PC-9 (cell line): ENCODE measurements around the gene FAM171A1. TPM values are rescaled to one million over a fixed set of nuclear protein-coding genes. Genes with fewer than 3 reads are reported as not detected.

Experiments used
- BruUV-seq: library from RNA; stranded (reverse); fragments of 400-500 nt; replicated peaks from 2 replicates; lab custom pipeline; 2021; lab: Mats Ljungman, UMichigan
- CTCF ChIA-PET: fragments of 300-600 bp; sonication (Branson Sonifier 250); formaldehyde crosslinking; loops from one replicate; lab custom pipeline; 2022; ENCODE audit warnings: antibody characterized with exemption; lab: Charles Lee
- POLR2A ChIA-PET: fragments of 300-600 bp; sonication (Branson Sonifier 250); formaldehyde crosslinking; loops from one replicate; lab custom pipeline; 2022; ENCODE audit warnings: antibody characterized with exemption; ENCODE audit not compliant: unreplicated experiment; lab: Charles Lee
- DNase-seq, 2 experiments: peaks; one replicate each; pipeline versions ENCODE4 v3.0.0 to v3.0.0-alpha.2; 2015 to 2022; ENCODE audit warnings: mixed read lengths in 1 of 2
- H2AFZ ChIP-seq: fragments of 200-600 bp; sonication (generic); 2 replicates; pipeline ENCODE4 v1.8.1; 2017; ENCODE audit warnings: antibody characterized with exemption
- H3F3A ChIP-seq: fragments of 200-600 bp; sonication (generic); 2 replicates; pipeline ENCODE4 v1.8.1; 2017; ENCODE audit warnings: antibody characterized with exemption, mild to moderate bottlenecking, low read depth; ENCODE audit not compliant: insufficient read depth
- H3K27ac ChIP-seq: fragments of 200-600 bp; sonication (generic); 2 replicates; pipeline ENCODE4 v1.6.1; 2016; ENCODE audit warnings: mixed run types
- H3K27me3 ChIP-seq: fragments of 200-600 bp; sonication (generic); 2 replicates; pipeline ENCODE4 v1.6.1; 2016; ENCODE audit warnings: low read depth, mixed run types; ENCODE audit not compliant: insufficient read depth
- H3K36me3 ChIP-seq: fragments of 200-600 bp; sonication (generic); 2 replicates; pipeline ENCODE4 v1.6.1; 2016; ENCODE audit warnings: low read depth, mixed run types
- H3K4me1 ChIP-seq: fragments of 200-600 bp; sonication (generic); replicated peaks from 2 replicates; pipeline ENCODE4 v1.6.1; 2016; ENCODE audit warnings: mixed run types; ENCODE audit not compliant: insufficient read depth
- H3K4me2 ChIP-seq: fragments of 200-600 bp; sonication (generic); 2 replicates; pipeline ENCODE4 v1.6.1; 2017; ENCODE audit warnings: mixed run types
- H3K4me3 ChIP-seq: fragments of 200-600 bp; sonication (generic); 2 replicates; pipeline ENCODE4 v1.6.1; 2016; ENCODE audit warnings: mixed run types
- H3K79me2 ChIP-seq: fragments of 200-600 bp; sonication (generic); 2 replicates; pipeline ENCODE4 v1.6.1; 2017; ENCODE audit warnings: low read depth, mixed run types
- H3K9me2 ChIP-seq: fragments of 200-600 bp; sonication (generic); 2 replicates; pipeline ENCODE4 v1.8.1; 2017; ENCODE audit warnings: mild to moderate bottlenecking; ENCODE audit not compliant: insufficient read depth
- H3K9me3 ChIP-seq: fragments of 200-600 bp; sonication (generic); 2 replicates; pipeline ENCODE4 v1.8.1; 2016; ENCODE audit warnings: low read depth; ENCODE audit not compliant: insufficient read depth
- H4K20me1 ChIP-seq: fragments of 200-600 bp; sonication (generic); 2 replicates; pipeline ENCODE4 v1.8.1; 2017; ENCODE audit not compliant: insufficient read depth
- EZH2 ChIP-seq: fragments of 200-600 bp; sonication (generic); IDR thresholded peaks from 2 replicates; pipeline ENCODE4 v1.8.0; 2017; ENCODE audit warnings: antibody characterized with exemption, low read depth
- intact Hi-C: fragments of 100-400 bp; cut with micrococcal nuclease; formaldehyde crosslinking; loops from one replicate; pipeline ENCODE4 v1.10.0; 2022; ENCODE audit not compliant: unreplicated experiment
- total RNA-seq: library from RNA; stranded (reverse); gene quantifications from 2 replicates; pipeline ENCODE4 v1.2.3, GENCODE V29; 2021
- TF ChIP-seq, protein P1 (sequence below): fragments of 200-600 bp; sonication (generic); conservative IDR thresholded peaks from 2 replicates; pipeline ENCODE4 v1.6.1; 2017; ENCODE audit warnings: mixed run types, antibody characterized with exemption, mild to moderate bottlenecking, moderate library complexity

FAM171A1 gene
- total RNA-seq, 1 experiment from 2014 or later: 3.0 TPM

DNA sequence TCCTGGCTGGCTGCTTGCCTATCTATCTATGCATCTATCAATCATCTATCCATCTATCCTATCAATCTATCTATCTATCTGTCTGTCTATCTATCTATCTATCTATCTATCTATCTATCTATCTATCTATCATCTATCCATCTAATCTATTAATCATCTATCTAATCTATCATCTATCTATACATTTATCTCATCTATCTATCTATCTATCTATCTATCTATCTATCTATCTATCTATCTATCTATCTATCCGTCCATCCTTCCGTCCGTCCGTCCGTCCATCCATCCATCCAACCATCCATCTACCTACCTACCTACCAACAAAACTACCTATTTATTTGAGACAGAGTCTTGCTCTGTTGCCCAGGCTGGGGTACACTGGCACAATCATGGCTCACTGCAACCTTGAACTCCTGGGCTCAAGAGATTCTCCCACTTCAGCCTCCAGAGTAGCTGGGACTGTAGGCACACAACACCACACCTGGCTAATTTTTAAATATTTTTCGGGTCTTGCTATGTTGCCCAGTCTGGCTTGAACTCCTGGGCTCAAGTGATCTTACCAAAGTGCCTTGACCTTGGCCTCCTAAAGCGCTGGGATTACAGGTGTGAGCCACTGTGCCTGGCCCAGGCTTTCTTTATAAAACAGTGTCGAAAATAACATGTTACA, 107.3 kb downstream of the FAM171A1 start:
- Histone ChIP-seq H3K4me2 (no peak overlapping the region), H3F3A (no peaks in the 10 kb centered on the region), H3K9me2 (no peaks in the 10 kb centered on the region), H3K9me3 (no peaks in the 10 kb centered on the region), H3K27me3 (peaks cover 71% of the 10 kb centered on the region), H3K79me2 (no peaks in the 10 kb centered on the region), H3K36me3 (no peaks in the 10 kb centered on the region), H4K20me1 (no peaks in the 10 kb centered on the region), H3K27ac (no peak overlapping the region), H3K4me3 (no peak overlapping the region), H2AFZ (no peak overlapping the region), H3K4me1 (no peaks in the 10 kb centered on the region)
- ChIA-PET POLR2A (no interaction called here), CTCF (no interaction called here)
- no peak for TF ChIP-seq EZH2
- TF ChIP-seq, protein P1, sequence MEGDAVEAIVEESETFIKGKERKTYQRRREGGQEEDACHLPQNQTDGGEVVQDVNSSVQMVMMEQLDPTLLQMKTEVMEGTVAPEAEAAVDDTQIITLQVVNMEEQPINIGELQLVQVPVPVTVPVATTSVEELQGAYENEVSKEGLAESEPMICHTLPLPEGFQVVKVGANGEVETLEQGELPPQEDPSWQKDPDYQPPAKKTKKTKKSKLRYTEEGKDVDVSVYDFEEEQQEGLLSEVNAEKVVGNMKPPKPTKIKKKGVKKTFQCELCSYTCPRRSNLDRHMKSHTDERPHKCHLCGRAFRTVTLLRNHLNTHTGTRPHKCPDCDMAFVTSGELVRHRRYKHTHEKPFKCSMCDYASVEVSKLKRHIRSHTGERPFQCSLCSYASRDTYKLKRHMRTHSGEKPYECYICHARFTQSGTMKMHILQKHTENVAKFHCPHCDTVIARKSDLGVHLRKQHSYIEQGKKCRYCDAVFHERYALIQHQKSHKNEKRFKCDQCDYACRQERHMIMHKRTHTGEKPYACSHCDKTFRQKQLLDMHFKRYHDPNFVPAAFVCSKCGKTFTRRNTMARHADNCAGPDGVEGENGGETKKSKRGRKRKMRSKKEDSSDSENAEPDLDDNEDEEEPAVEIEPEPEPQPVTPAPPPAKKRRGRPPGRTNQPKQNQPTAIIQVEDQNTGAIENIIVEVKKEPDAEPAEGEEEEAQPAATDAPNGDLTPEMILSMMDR: no peak
- no peak for DNase-seq
- intact Hi-C loops: no loop called here
- BruUV-seq: no TSS peak

DNA sequence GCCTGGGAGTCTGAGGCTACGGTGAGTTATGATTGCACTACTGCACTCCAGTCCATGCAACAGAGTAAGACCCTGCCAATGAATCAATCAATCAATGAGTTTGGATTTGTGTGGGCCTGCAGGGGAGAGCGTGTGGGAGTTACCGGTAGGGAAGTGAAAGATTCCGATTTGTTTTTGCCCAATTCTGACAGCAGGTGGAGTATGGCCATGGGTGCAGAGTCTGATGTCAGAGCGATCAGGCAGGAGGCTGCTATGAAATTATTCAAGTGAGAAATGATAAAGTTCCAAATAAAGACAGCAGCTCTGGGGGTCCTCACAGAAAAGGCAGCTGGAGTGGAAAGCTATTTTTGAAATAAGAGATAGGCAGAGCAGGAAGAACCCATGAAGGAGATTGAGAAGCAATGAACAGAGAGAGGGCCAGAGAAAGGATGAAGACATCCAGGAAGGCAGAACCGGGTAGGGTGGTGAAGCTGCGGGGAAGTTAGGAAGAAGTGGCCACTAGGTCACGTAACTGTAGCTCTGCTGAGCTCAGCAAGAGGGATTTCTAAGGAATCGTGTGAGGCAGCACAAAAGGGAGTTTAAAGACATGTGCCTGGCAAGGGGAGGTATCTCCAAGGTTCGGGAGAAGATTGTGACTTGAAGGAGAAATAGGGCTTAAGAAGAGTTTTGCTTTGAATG, 108.9 kb downstream of the FAM171A1 start:
- DNase-seq: no peak
- Histone ChIP-seq H2AFZ (no peak overlapping the region), H3K79me2 (no peaks in the 10 kb centered on the region), H3K4me1 (no peaks in the 10 kb centered on the region), H3K36me3 (no peaks in the 10 kb centered on the region), H3K27me3 (peaks cover 84% of the 10 kb centered on the region), H3K9me2 (no peaks in the 10 kb centered on the region), H3K27ac (no peak overlapping the region), H3K4me3 (no peak overlapping the region), H3F3A (no peaks in the 10 kb centered on the region), H3K9me3 (no peaks in the 10 kb centered on the region), H4K20me1 (no peaks in the 10 kb centered on the region), H3K4me2 (no peak overlapping the region)
- TF ChIP-seq EZH2: no peak
- TF ChIP-seq, protein P1: no peak; the same call in 1 of the 2 replicates
- intact Hi-C loops: no loop called here
- POLR2A ChIA-PET: no interaction called here
- BruUV-seq: no TSS peak
- CTCF ChIA-PET: no interaction called here

- BruUV-seq: no TSS peak
- CTCF ChIA-PET: no interaction called here
- Histone ChIP-seq H2AFZ (no peak overlapping the region), H3F3A (no peaks in the 10 kb centered on the region), H3K27ac (no peak overlapping the region), H4K20me1 (no peaks in the 10 kb centered on the region), H3K4me3 (no peak overlapping the region), H3K4me2 (no peak overlapping the region), H3K9me3 (no peaks in the 10 kb centered on the region), H3K4me1 (no peaks in the 10 kb centered on the region), H3K79me2 (no peaks in the 10 kb centered on the region), H3K27me3 (peaks cover 89% of the 10 kb centered on the region), H3K9me2 (no peaks in the 10 kb centered on the region), H3K36me3 (no peaks in the 10 kb centered on the region)
- no peak for DNase-seq
- intact Hi-C loops: no loop called here
- no peak for TF ChIP-seq EZH2
- TF ChIP-seq, protein P1: no peak
- POLR2A ChIA-PET: no interaction called here
Measured at GRCh38 chr10:15259136-15259535, 112.0 kb downstream of the FAM171A1 start.
